Endodermal cell (in vitro differentiated cells): ENCODE data around the gene CHGA. TPM values are rescaled to one million over a fixed set of nuclear protein-coding genes. Genes with fewer than 3 reads are reported as not detected.
A peak's percentile ranks its signal among the peaks of the same experiment; 100 is the strongest.

Experiments used
- DNase-seq: peaks from one replicate; pipeline ENCODE4 v3.0.0-alpha.2; 2017
- H3K27ac ChIP-seq: 2 replicates; pipeline ENCODE4 v1.5.1; 2013; ENCODE audit warnings: mild to moderate bottlenecking, low read depth, low read length, moderate library complexity
- H3K27me3 ChIP-seq: 2 replicates; pipeline ENCODE4 v1.6.1; 2013; ENCODE audit warnings: mild to moderate bottlenecking, low read length, moderate library complexity; ENCODE audit not compliant: insufficient read depth, control insufficient read depth, poor library complexity, severe bottlenecking
- H3K36me3 ChIP-seq: 2 replicates; pipeline ENCODE4 v1.7.0; 2013; ENCODE audit warnings: mild to moderate bottlenecking, low read length, moderate library complexity; ENCODE audit not compliant: control insufficient read depth, insufficient read depth
- H3K4me1 ChIP-seq: one replicate; pipeline ENCODE4 v1.7.0; 2013; ENCODE audit warnings: low read length; ENCODE audit not compliant: control insufficient read depth, insufficient read depth
- H3K4me3 ChIP-seq: 2 replicates; pipeline ENCODE4 v1.5.1; 2013; ENCODE audit warnings: mild to moderate bottlenecking, low read length, moderate library complexity
- H3K9ac ChIP-seq: 2 replicates; pipeline ENCODE4 v1.6.1; 2013; ENCODE audit warnings: mild to moderate bottlenecking, low read length, moderate library complexity; ENCODE audit not compliant: poor library complexity, severe bottlenecking; ENCODE audit errors: extremely low read depth
- H3K9me3 ChIP-seq: 2 replicates; pipeline ENCODE4 v1.6.1; 2013; ENCODE audit warnings: mild to moderate bottlenecking, low read length, moderate library complexity; ENCODE audit not compliant: control insufficient read depth
- H3K27ac Mint-ChIP-seq: 2 replicates; pipeline ENCODE4 v1.8.0; 2020; ENCODE audit warnings: mixed read lengths
- H3K27me3 Mint-ChIP-seq: 2 replicates; pipeline ENCODE4 v1.8.0; 2021; ENCODE audit warnings: mild to moderate bottlenecking, mixed read lengths; ENCODE audit not compliant: insufficient read depth
- H3K36me3 Mint-ChIP-seq: 2 replicates; pipeline ENCODE4 v1.8.0; 2020; ENCODE audit warnings: low read depth, mixed read lengths
- H3K4me1 Mint-ChIP-seq: 2 replicates; pipeline ENCODE4 v1.8.0; 2020; ENCODE audit warnings: mixed read lengths
- H3K4me3 Mint-ChIP-seq: 2 replicates; pipeline ENCODE4 v1.8.0; 2020; ENCODE audit warnings: mild to moderate bottlenecking, moderate library complexity, mixed read lengths
- H3K9me3 Mint-ChIP-seq: 2 replicates; pipeline ENCODE4 v1.8.0; 2020; ENCODE audit warnings: mild to moderate bottlenecking, mixed read lengths
- WGBS, 2 experiments: methylation state at CpG; one replicate each; pipeline versions ENCODE4 v1.1.5 to v1.1.7; 2013; ENCODE audit warnings: missing lambda C conversion rate in 2 of 2, mixed read lengths in 1 of 2; ENCODE audit not compliant: insufficient coverage in 1 of 2, insufficient read length in 1 of 2; 5-methylcytosine and 5-hydroxymethylcytosine counted together
- total RNA-seq, 2 donors: library from RNA; stranded (reverse); fragmentation: NEBNext Ultra II Directional in 1 of 2; extraction: Animal tissue kit (Norgen Biotek cat#: 25700) in 1 of 2; gene quantifications; 2 replicates in 1 of 2; 3 replicates in 1 of 2; pipeline ENCODE4 v1.2.1, GENCODE V29; 2021
- TF ChIP-seq, protein P1 (sequence below): fragments of 200-600 bp; sonication (generic); conservative IDR thresholded peaks from 2 replicates; pipeline ENCODE4 v1.5.0; 2021; ENCODE audit warnings: antibody characterized with exemption, mild to moderate bottlenecking

CHGA gene
- total RNA-seq, 2 donors from 2014 or later, result 4.6 TPM

DNA sequence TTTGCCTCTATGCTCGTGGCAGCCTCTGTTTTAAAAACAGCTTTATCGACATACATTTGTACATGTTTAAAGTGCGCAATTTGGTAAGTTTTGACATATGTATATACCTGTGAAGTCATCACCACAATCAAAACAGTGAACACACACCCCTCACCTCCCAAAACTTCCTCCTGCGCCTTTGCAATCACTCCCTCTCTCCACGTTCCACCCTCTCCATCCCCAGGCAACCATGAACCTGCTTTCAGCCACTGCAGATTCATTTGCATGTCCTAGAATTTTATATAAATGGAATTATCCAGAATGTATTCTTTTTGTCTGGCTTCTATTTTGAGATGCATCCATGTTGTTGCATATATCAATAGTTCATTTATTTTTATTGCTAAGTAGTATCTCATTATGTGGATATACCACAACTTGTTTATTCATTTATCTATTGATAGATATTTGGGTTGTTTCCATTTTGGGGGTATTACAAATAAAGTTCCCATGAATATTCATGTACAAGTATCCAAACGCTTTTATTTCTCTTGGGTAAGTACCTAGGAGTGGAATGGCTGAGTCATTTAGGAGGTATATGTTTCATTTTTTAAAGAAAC is 15.5 kb upstream of the CHGA start:
- peaks cover 15% of the 10 kb centered on the region for H3K4me1 Mint-ChIP-seq
- no peak overlapping the region for H3K4me3 ChIP-seq
- peaks cover 4% of the 10 kb centered on the region for H3K4me1 ChIP-seq
- no peaks in the 10 kb centered on the region for H3K36me3 ChIP-seq
- peaks cover 7% of the 10 kb centered on the region for H3K27me3 ChIP-seq
- WGBS, 2 experiments, result 88 to 100% methylated on average over 2 to 6 of the region's 6 CpGs
- H3K27ac ChIP-seq, result no peak overlapping the region
- DNase-seq, result no peak
- TF ChIP-seq, protein P1, sequence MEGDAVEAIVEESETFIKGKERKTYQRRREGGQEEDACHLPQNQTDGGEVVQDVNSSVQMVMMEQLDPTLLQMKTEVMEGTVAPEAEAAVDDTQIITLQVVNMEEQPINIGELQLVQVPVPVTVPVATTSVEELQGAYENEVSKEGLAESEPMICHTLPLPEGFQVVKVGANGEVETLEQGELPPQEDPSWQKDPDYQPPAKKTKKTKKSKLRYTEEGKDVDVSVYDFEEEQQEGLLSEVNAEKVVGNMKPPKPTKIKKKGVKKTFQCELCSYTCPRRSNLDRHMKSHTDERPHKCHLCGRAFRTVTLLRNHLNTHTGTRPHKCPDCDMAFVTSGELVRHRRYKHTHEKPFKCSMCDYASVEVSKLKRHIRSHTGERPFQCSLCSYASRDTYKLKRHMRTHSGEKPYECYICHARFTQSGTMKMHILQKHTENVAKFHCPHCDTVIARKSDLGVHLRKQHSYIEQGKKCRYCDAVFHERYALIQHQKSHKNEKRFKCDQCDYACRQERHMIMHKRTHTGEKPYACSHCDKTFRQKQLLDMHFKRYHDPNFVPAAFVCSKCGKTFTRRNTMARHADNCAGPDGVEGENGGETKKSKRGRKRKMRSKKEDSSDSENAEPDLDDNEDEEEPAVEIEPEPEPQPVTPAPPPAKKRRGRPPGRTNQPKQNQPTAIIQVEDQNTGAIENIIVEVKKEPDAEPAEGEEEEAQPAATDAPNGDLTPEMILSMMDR, result no peak
- H3K36me3 Mint-ChIP-seq, result no peaks in the 10 kb centered on the region
- H3K9me3 Mint-ChIP-seq, result peaks cover 9% of the 10 kb centered on the region
- no peak overlapping the region for H3K9ac ChIP-seq
- no peaks in the 10 kb centered on the region for H3K9me3 ChIP-seq
- no peak overlapping the region for H3K4me3 Mint-ChIP-seq
- no peak overlapping the region for H3K27ac Mint-ChIP-seq
- peaks cover 16% of the 10 kb centered on the region for H3K27me3 Mint-ChIP-seq

DNA sequence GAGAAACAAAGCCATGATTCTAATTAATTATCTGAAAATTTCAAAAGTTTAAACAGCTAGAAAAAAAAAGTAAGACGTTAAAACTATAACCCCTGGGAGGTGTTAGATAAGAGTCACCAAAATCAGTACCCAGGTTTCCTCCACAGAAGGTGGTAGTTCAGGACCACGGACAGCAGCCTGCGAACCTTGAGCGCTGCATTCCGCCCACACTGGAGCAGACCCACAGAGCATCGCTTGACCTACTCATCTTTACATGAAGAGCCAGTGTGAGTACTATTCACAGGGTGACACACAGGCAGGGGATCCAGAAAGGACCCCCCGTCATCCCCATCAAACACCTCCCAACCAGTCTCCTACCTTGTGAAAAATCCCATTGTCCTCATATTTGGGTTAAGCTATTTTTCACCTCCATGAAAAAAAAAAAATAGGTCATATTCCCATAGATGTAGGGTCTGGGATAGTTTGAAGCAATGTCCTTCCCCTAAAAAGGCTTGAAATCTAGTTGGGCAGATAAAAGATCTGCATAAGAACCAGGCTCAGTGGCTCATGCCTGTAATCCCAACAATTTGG is 8.8 kb upstream of the CHGA start:
- Histone ChIP-seq H3K9me3 (no peaks in the 10 kb centered on the region), H3K27me3 (peaks cover 30% of the 10 kb centered on the region), H3K9ac (no peak overlapping the region), H3K4me1 (no peaks in the 10 kb centered on the region), H3K4me3 (no peak overlapping the region), H3K27ac (no peak overlapping the region), H3K36me3 (no peaks in the 10 kb centered on the region)
- peak; percentile 93 for DNase-seq
- H3K27me3 Mint-ChIP-seq, result peaks cover 31% of the 10 kb centered on the region
- WGBS, 2 experiments, result 7% methylated on average over 7 of the region's 7 CpGs; no CpG with 5 or more reads in 1 of the 2 experiments
- H3K9me3 Mint-ChIP-seq, result peaks cover 20% of the 10 kb centered on the region
- no peaks in the 10 kb centered on the region for H3K4me1 Mint-ChIP-seq
- H3K36me3 Mint-ChIP-seq, result no peaks in the 10 kb centered on the region
- no peak overlapping the region for H3K4me3 Mint-ChIP-seq
- TF ChIP-seq, protein P1, result no peak
- no peak overlapping the region for H3K27ac Mint-ChIP-seq

DNA sequence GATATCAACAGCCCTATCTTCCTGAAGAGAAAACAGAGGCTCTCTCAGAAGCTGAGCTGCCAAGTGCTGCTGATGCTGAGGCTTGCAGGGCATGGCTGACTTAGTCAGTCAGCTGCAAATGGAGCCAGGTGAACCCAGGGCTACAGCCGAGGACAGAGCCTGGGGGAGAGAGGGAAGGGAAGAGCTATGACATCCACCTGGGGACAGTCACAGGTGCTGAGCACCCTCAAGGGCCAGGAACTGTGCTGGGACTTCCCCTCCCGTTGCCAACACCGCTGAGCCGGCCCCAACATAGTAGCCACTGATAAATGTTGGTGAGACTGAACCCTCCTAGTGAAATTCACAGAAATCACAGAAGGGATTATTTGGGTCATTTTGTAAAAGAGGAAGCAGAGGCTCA is 6.7 kb upstream of the CHGA start:
- no peak overlapping the region for H3K9ac ChIP-seq
- no peaks in the 10 kb centered on the region for H3K4me1 ChIP-seq
- H3K27ac ChIP-seq, result no peak overlapping the region
- TF ChIP-seq, protein P1, result no peak
- H3K9me3 ChIP-seq, result no peaks in the 10 kb centered on the region
- no peak overlapping the region for H3K4me3 ChIP-seq
- H3K36me3 ChIP-seq, result no peaks in the 10 kb centered on the region
- Mint-ChIP-seq H3K27me3 (peaks cover 45% of the 10 kb centered on the region), H3K4me1 (no peaks in the 10 kb centered on the region), H3K27ac (no peak overlapping the region), H3K36me3 (no peaks in the 10 kb centered on the region), H3K4me3 (no peak overlapping the region), H3K9me3 (peaks cover 12% of the 10 kb centered on the region)
- DNase-seq, result no peak
- peaks cover 41% of the 10 kb centered on the region for H3K27me3 ChIP-seq
- 80% methylated on average over 1 to 4 of the region's 4 CpGs for WGBS, 2 experiments
